GM18507 (cell line): Measurements from ENCODE around the gene C20orf144.

Experiments used
- DNase-seq: peaks from one replicate; pipeline ENCODE4 v3.0.0; 2011; ENCODE audit warnings: low read depth; ENCODE audit not compliant: insufficient read length; ENCODE audit errors: extremely low spot score
- FAIRE-seq: peaks from 2 replicates; lab custom pipeline; 2011; peaks lifted over from hg19 to GRCh38; lab: Jason Lieb, UNC

Gene C20orf144

GRCh38 chr20:33674294-33675135, 12.4 kb downstream of the C20orf144 start, which contains the start of gene NECAB3:
TSS of gene NECAB3 (minus strand) at chr20:33674428. CDS start at chr20:33674352, 76 bp downstream.
- no peak for DNase-seq
- no peak for FAIRE-seq

DNA sequence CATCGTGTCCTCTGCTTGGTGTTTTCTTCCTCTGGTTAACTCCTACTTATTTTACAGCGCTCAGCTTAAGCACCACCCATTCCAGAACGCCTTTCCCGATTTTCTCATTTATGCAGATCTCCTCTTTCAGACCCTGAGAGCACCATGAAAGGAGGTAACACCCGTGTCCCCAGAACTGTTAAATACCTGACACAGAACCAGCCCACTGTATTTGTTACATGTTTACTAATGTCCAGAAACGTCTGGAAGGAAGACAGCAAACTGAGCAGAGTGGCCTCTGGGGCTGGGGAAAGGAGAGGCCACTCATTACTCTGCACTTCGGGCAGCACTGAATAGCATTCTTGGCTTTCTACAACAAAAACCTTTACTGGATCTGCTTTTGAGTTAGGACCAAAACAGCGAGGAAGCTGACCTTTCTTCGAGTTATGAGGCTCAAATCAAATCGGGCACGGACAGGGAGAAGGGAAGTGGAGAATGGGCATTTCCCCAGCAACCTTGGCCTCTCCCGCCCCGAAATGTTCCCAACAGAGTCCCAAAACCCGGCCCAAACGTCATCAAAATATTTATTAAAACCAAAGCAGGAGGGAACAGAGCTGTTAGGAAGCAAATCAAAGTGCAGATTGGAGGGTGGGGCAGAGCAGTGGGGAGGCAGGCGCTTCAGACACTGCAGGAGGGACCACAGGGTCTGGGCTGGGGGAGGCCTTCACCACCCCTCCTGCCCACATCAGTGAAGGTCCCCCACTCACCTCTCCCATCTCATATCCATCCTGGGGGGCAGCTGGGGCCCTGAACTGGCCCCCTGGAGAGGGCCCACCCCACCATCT, 13.2 kb downstream of the C20orf144 start:
- no peak for DNase-seq
- no peak for FAIRE-seq

- DNase-seq (no peak), FAIRE-seq (no peak)
These were observed 14.0 kb downstream of the C20orf144 start for GRCh38 chr20:33676121-33676520.

DNA sequence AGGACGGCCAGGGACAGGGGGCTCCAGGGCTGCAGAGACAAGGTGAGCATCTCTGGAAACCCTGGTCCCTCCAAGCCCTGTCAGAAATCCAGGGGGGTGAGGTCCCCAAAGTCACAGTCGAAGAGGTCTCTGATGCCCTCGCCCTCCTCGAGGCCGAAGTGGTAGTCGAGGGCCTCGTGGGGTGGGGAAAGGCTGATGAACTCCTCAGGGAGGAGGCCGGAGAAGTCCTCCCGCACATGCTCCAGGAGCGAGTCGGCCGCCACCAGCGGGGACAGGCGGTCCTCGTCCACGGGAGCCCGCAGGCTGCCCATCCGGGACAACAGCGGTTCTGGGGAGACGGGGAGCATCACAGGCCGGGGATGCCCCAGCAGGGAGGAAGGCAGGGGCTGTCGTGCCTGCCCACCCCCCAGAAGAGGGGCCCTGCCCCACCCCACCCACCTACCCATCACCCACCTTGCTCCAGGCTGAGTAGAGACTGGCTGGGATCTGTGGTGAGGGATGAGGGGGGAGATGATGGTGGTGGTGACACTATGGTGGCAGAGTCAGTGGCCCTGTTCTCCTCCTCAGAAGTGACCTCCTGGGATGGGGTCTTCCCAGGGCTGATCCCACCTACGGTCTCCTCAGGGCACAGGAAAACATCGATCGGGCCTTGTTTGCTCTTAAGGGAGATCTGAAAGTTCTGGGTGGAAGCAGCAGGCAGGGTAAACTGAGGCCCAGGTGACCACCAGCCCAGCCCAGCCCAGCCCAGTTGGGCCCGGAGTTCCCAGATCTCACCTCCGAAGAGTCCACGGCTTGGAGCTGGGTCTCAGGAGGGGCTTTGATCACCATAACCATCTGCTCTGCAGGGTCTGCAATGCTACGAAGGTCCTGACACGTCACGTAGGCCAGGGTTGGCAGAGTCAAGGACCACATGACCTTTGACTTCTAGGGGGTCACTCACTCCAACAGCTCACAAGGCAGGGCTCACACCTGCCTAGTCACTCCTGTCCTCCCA, 14.8 kb downstream of the C20orf144 start:
- no peak for FAIRE-seq
- no peak for DNase-seq

- FAIRE-seq (no peak), DNase-seq (no peak)
These were observed 16.0 kb downstream of the C20orf144 start for GRCh38 chr20:33677991-33678702.

DNA sequence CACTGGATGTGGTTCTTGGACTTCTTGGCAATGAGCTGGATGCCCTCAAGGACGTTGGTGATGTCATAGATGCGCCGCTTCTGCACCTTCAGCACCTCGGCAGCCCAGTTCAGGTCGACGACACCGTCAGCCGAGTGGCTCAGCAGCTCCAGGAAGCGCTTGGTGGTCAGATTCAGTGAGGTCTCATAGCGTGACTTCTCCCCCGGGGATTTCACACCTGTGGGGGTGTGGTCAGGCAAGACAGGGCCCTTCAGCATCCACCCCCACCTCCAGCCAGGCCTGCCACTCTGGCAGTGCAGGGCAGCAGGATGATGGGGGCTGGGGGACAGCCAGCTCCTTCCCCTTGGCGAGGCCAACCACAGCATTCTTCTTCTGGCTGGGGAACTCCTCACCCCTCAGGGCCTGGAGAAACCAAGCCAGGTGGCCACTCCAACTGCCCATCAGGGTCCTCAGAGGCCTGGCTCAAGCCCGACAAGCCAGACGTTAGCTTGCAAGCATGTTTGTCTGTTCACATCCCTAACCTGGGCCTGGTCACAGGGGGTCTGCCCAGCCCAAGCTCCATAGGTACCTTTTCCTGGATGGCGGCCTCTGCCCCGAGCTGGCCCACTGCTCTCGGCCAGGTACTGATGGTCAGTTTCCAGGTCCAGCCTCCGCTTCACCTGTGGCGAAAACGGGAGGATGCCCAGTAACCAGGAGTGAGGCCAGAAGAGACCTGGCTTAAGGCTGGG, 17.8 kb downstream of the C20orf144 start:
- DNase-seq (no peak), FAIRE-seq (peak; percentile 90)

DNA sequence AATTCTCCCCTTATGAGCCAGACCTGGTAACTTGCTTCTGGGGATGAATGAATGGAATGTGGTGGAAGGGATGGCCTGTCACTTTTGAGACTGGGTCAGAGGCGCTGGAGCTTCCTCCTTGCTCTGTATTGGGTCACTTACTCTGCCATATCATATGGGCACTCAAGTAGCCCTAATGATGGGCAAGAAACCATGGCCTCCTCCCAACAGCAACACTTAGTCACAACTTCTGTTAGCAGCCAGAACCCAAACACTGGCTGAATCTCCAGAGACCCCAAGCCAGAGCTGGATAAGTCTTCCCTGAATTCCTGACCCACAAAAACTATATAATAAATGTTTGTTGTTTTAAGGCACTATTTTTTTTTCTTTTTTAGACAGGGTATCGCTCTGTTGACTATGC, 18.6 kb downstream of the C20orf144 start:
- FAIRE-seq (no peak), DNase-seq (no peak)

DNA sequence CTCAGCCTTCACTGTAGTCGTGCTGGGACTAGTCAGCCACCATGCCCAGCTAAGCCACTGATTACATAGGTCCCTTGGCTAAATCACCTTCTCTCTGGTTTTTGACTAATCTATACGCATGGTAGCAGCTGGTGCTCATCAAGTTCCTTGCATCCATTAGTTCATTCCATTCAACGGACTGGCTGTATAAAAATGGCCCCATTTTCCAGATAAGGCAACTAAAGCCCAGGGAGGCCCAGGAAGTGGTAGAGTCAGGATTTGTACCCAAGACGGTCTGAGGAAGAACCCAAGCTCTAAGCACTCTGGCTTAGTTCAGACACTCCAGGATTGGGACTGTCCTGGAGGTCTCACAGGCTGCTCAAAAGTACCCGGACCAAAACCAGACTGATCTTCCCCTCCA, 19.2 kb downstream of the C20orf144 start:
- no peak for FAIRE-seq

DNA sequence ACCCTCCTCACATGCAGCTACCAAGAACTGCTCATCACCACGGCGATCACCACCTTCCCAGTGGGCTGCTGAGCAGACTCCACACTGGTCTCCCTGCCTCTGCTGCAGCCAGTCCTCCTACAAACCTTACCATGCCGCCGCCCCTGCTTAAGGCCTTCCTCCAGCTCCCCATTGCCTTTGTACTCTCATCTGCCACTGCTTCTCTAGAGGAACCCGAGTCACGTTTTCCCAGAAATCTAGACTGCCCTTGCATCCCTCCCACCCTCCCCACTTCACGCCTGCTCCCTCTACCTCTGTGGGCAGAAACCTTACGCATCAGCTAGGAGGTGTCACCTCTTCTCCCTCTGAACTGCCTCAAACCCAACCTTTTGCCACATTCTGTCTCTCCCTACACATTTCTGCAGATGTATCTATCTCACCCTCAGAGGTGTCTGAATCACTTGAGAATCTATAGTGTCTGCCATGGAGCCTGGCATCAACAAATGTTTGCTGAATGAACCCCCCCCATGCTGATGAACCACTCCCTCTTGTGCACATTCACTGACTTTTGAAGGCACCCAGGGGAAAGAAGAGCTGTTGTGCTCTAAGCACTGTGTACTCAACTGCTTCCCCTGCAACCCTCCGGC, 19.7 kb downstream of the C20orf144 start:
- no peak for FAIRE-seq
- no peak for DNase-seq

More for the DNA sequence above, 19.2 kb downstream of the C20orf144 start:
- no peak for DNase-seq

DNA sequence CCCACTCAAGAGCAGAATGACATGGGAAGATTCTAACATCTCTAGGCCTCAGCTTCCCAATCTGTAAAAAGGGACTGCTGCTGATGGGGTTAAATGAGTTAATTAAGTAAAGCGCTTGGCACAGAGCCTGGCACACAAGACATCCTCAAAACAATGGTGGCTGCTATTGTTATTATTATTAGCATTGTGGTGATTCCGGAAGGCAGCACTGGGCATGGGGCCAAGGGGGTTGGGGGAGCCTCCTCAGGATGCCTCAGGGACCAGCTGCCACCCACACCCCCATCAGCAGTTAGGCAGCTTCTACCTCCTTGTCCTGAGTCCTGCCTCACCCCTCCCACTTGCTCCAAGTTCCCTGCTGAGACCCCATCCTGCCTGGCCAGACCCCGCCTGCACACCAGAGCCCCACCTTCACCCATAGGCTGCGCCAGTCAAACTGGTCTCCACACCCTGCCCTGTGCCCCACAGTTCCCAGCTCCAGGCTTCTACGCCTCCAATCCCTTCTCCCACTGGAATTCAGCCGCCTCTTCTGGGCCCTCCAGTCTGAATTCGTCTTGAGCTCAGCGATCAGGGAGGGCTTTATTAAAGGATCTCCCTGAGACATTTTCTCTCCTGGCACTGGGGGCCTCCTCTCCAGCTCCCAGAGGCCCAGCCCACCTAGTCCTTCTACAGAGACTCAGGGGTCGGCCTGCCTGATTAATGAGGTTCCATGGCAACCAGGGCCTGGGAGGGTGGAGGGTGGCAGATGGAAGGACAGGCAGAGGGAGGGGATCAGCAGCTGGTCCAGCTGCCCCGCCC, 22.6 kb downstream of the C20orf144 start:
- DNase-seq (no peak), FAIRE-seq (no peak)

GRCh38 chr20:33685328-33686099, 23.4 kb downstream of the C20orf144 start:
- FAIRE-seq = peak; percentile 81
- no peak for DNase-seq

DNA sequence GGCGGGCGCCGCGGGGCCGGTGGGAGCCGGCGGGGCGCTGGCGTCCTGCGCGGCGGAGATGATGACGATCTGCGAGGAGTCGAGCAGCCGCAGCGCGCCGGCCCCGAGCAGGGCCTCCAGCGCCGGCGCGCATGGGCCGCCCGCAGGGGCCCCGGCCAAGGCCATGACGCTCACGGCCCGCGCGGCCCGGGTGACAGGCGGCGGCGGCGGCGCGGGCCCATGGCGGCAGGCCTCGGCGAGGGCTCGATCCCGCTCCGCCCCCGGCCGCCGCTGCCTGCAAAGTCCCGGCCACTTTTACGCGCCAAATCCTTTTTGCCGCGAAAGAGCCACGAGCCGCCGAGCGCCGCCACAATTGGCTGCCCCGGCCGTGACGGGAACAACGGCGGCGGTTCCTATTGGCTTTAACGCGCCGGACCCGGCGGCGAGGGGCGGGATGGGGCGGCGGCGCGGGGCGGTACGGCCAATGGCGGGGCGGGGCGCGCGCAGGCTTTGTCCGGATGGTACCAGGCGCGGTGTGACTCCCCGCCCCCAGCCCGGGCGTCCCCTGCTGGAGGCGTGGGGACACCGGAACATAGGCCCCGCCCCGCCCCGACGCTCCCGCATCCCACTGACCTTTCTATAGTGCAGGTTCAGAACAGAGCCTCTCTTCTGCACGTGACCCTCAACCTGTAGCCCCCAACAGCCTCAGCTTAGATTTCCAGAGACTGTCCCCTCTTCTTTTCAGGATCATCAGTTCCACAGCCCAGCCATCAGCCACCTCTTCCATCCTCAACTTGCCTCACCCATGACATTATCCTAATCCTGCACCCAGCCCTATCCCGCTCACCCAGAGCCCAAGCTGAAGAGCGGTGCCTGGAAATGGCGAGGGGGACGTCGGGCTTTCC, 24.2 kb downstream of the C20orf144 start, which contains the start of gene E2F1:
E2F1 (minus strand) TSS at position 286 of the 884 bp plus-strand sequence; CDS start at position 165, 121 bp downstream.
- FAIRE-seq = peak; percentile 85
- DNase-seq = peak; percentile 97

- FAIRE-seq (no peak), DNase-seq (no peak)
These were observed 24.8 kb downstream of the C20orf144 start for GRCh38 chr20:33686984-33687366.

- no peak for DNase-seq
These were observed 25.3 kb downstream of the C20orf144 start for GRCh38 chr20:33687370-33687915.

More at GRCh38 chr20:33687370-33687915, 25.3 kb downstream of the C20orf144 start:
- FAIRE-seq = no peak
